H9 (cell line): Measurements from ENCODE around the gene NOP56. TPM values are rescaled to one million over a fixed set of nuclear protein-coding genes. Genes with fewer than 3 reads are reported as not detected.

ENCODE experiments used
- DNase-seq: peaks from one replicate; pipeline ENCODE4 v3.0.0-alpha.2; 2017
- H2AFZ ChIP-seq: one replicate; pipeline ENCODE4 v1.6.1; 2013; ENCODE audit warnings: mild to moderate bottlenecking, low read length, control low read depth, moderate library complexity
- H2AK5ac ChIP-seq: 2 replicates; pipeline ENCODE4 v1.6.1; 2013; ENCODE audit warnings: low read length, control low read depth, mixed read lengths; ENCODE audit not compliant: insufficient read length
- H2BK120ac ChIP-seq: one replicate; pipeline ENCODE4 v1.6.1; 2013; ENCODE audit warnings: low read depth, mild to moderate bottlenecking, low read length, control low read depth, inconsistent platforms; ENCODE audit not compliant: poor library complexity, severe bottlenecking
- H2BK12ac ChIP-seq: 2 replicates; pipeline ENCODE4 v1.6.1; 2013; ENCODE audit warnings: low read length, control low read depth, mixed read lengths, low read depth; ENCODE audit not compliant: insufficient read length
- H2BK15ac ChIP-seq: 2 replicates; pipeline ENCODE4 v1.6.1; 2013; ENCODE audit warnings: low read depth, low read length, control low read depth
- H2BK20ac ChIP-seq: one replicate; pipeline ENCODE4 v1.6.1; 2013; ENCODE audit warnings: low read depth, mild to moderate bottlenecking, low read length, control low read depth, inconsistent platforms; ENCODE audit not compliant: poor library complexity, severe bottlenecking
- H2BK5ac ChIP-seq: 2 replicates; pipeline ENCODE4 v1.6.1; 2013; ENCODE audit warnings: low read length, control low read depth, mixed read lengths; ENCODE audit not compliant: insufficient read length
- H3K14ac ChIP-seq: 2 replicates; pipeline ENCODE4 v1.6.1; 2013; ENCODE audit warnings: low read length, control low read depth; ENCODE audit not compliant: insufficient read depth
- H3K18ac ChIP-seq: 2 replicates; pipeline ENCODE4 v1.6.1; 2013; ENCODE audit warnings: low read depth, mild to moderate bottlenecking, mixed read lengths, low read length, control low read depth; ENCODE audit not compliant: insufficient read length
- H3K23ac ChIP-seq: 2 replicates; pipeline ENCODE4 v1.6.1; 2013; ENCODE audit warnings: low read length, control low read depth, mixed read lengths, low read depth; ENCODE audit not compliant: insufficient read length
- H3K23me2 ChIP-seq: 2 replicates; pipeline ENCODE4 v1.6.1; 2013; ENCODE audit warnings: low read depth, mild to moderate bottlenecking, mixed read lengths, low read length, control low read depth; ENCODE audit not compliant: insufficient read length, poor library complexity, severe bottlenecking
- H3K27ac ChIP-seq: 2 replicates; pipeline ENCODE4 v1.5.1; 2013; ENCODE audit warnings: low read length, control low read depth, mixed read lengths, low read depth; ENCODE audit not compliant: insufficient read length
- H3K27me3 ChIP-seq: 2 replicates; pipeline ENCODE4 v1.6.1; 2013; ENCODE audit warnings: low read length, control low read depth, inconsistent platforms; ENCODE audit not compliant: insufficient read depth
- H3K4ac ChIP-seq: 2 replicates; pipeline ENCODE4 v1.6.1; 2013; ENCODE audit warnings: low read depth, mild to moderate bottlenecking, control low read depth, inconsistent platforms, low read length, moderate library complexity
- H3K4me1 ChIP-seq: 2 replicates; pipeline ENCODE4 v1.6.1; 2013; ENCODE audit warnings: low read length, control low read depth, inconsistent platforms; ENCODE audit not compliant: insufficient read depth
- H3K4me2 ChIP-seq: 2 replicates; pipeline ENCODE4 v1.6.1; 2013; ENCODE audit warnings: low read length, control low read depth, mixed read lengths; ENCODE audit not compliant: insufficient read length, insufficient read depth
- H3K56ac ChIP-seq: 2 replicates; pipeline ENCODE4 v1.6.1; 2013; ENCODE audit warnings: low read depth, mild to moderate bottlenecking, mixed read lengths, low read length, control low read depth; ENCODE audit not compliant: insufficient read length
- H3K79me1 ChIP-seq: 2 replicates; pipeline ENCODE4 v1.6.1; 2013; ENCODE audit warnings: low read depth, mild to moderate bottlenecking, moderate library complexity, low read length, control low read depth, inconsistent platforms; ENCODE audit not compliant: insufficient read depth, poor library complexity, severe bottlenecking
- H3K79me2 ChIP-seq: 2 replicates; pipeline ENCODE4 v1.6.1; 2013; ENCODE audit warnings: low read length, control low read depth, inconsistent platforms; ENCODE audit not compliant: insufficient read depth
- H3K9ac ChIP-seq: 2 replicates; pipeline ENCODE4 v1.6.1; 2013; ENCODE audit warnings: low read length, control low read depth, mixed read lengths; ENCODE audit not compliant: insufficient read length; ENCODE audit errors: extremely low read depth
- H3K9me3 ChIP-seq: one replicate; pipeline ENCODE4 v1.6.1; 2013; ENCODE audit warnings: low read depth, low read length, inconsistent platforms; ENCODE audit not compliant: control insufficient read depth
- H3T11ph ChIP-seq: one replicate; pipeline ENCODE4 v1.6.1; 2013; ENCODE audit warnings: mild to moderate bottlenecking, low read length, control low read depth, inconsistent platforms
- H4K20me1 ChIP-seq: one replicate; pipeline ENCODE4 v1.6.1; 2013; ENCODE audit not compliant: control insufficient read depth, insufficient read length, insufficient read depth
- H4K5ac ChIP-seq: 2 replicates; pipeline ENCODE4 v1.6.1; 2013; ENCODE audit warnings: low read depth, mild to moderate bottlenecking, mixed read lengths, low read length, control low read depth; ENCODE audit not compliant: insufficient read length
- H4K8ac ChIP-seq: replicated peaks from 2 replicates; pipeline ENCODE4 v1.6.1; 2013; ENCODE audit warnings: low read length, control low read depth, mixed read lengths, low read depth; ENCODE audit not compliant: insufficient read length
- H4K91ac ChIP-seq: 2 replicates; pipeline ENCODE4 v1.6.1; 2013; ENCODE audit warnings: low read depth, mild to moderate bottlenecking, moderate library complexity, mixed read lengths, low read length, control low read depth; ENCODE audit not compliant: insufficient read length
- H3K27ac Mint-ChIP-seq, 3 experiments: 2 replicates in 2 of 3; 3 replicates in 1 of 3; pipeline ENCODE4 v1.8.0; 2020 to 2021; ENCODE audit warnings: mixed read lengths in 3 of 3, mild to moderate bottlenecking in 1 of 3, moderate library complexity in 1 of 3
- H3K27me3 Mint-ChIP-seq: 2 replicates; pipeline ENCODE4 v1.8.0; 2021; ENCODE audit warnings: low read depth, mild to moderate bottlenecking, moderate library complexity, mixed read lengths
- H3K36me3 Mint-ChIP-seq, 3 experiments: 2 replicates in 2 of 3; 3 replicates in 1 of 3; pipeline ENCODE4 v1.8.0; 2020 to 2021; ENCODE audit warnings: low read depth in 3 of 3, mixed read lengths in 3 of 3; ENCODE audit not compliant: insufficient read depth in 1 of 3
- H3K4me1 Mint-ChIP-seq, 2 experiments: 2 replicates each; pipeline ENCODE4 v1.8.0; 2020; ENCODE audit warnings: mixed read lengths in 2 of 2
- H3K4me3 Mint-ChIP-seq, 2 experiments: 2 replicates in 1 of 2; 3 replicates in 1 of 2; pipeline ENCODE4 v1.8.0; 2020 to 2021; ENCODE audit warnings: mild to moderate bottlenecking in 2 of 2, mixed read lengths in 2 of 2, moderate library complexity in 1 of 2
- H3K9me3 Mint-ChIP-seq, 2 experiments: 2 replicates in 1 of 2; 3 replicates in 1 of 2; pipeline ENCODE4 v1.8.0; 2020; ENCODE audit warnings: mild to moderate bottlenecking in 2 of 2, mixed read lengths in 2 of 2, moderate library complexity in 1 of 2
- CTCF ChIP-seq: fragments of 200-600 bp; sonication (generic); conservative IDR thresholded peaks from 3 replicates; pipeline ENCODE4 v1.8.0; 2021; ENCODE audit warnings: antibody characterized with exemption, mild to moderate bottlenecking
- WGBS: extraction: QIAGEN DNeasy Blood & Tissue Kit; methylation state at CpG from one replicate; pipeline ENCODE4 v1.1.7; 2013; ENCODE audit warnings: missing lambda C conversion rate, low lambda C conversion rate, mixed read lengths; ENCODE audit not compliant: insufficient read length; ENCODE audit errors: extremely low coverage; 5-methylcytosine and 5-hydroxymethylcytosine counted together
- total RNA-seq: library from RNA; stranded (reverse); gene quantifications from 2 replicates; pipeline ENCODE4 v1.2.1, GENCODE V29; 2021

The NOP56 gene
- total RNA-seq, 1 experiment from 2014 or later: 774 TPM

GRCh38 chr20:2643708-2644107 is 8.7 kb upstream of the NOP56 start:
- H3K14ac ChIP-seq: no peak overlapping the region
- no peaks in the 10 kb centered on the region for H3K27me3 ChIP-seq
- H4K91ac ChIP-seq: no peak overlapping the region
- H2AFZ ChIP-seq: no peak overlapping the region
- H3K56ac ChIP-seq: no peak overlapping the region
- no peak overlapping the region for H3T11ph ChIP-seq
- H2BK12ac ChIP-seq: no peak overlapping the region
- no peak overlapping the region for H2BK15ac ChIP-seq
- H4K5ac ChIP-seq: no peak overlapping the region
- H2BK5ac ChIP-seq: no peak overlapping the region
- H3K9ac ChIP-seq: no peak overlapping the region
- peaks cover 18% of the 10 kb centered on the region for H3K27me3 Mint-ChIP-seq
- no peak for TF ChIP-seq CTCF
- no peak overlapping the region for H3K4ac ChIP-seq
- no peaks in the 10 kb centered on the region for H3K79me2 ChIP-seq
- no peak overlapping the region for H3K23ac ChIP-seq
- H4K20me1 ChIP-seq: no peaks in the 10 kb centered on the region
- no peak overlapping the region for H3K4me3 Mint-ChIP-seq
- no CpG with 5 or more reads among the region's 1 CpG for WGBS
- H2BK120ac ChIP-seq: no peak overlapping the region
- no peak overlapping the region for H2BK20ac ChIP-seq
- H2AK5ac ChIP-seq: no peak overlapping the region
- H3K4me1 ChIP-seq: no peaks in the 10 kb centered on the region
- no peak overlapping the region for H4K8ac ChIP-seq
- H3K23me2 ChIP-seq: no peaks in the 10 kb centered on the region
- no peak overlapping the region for H3K18ac ChIP-seq
- H3K79me1 ChIP-seq: no peaks in the 10 kb centered on the region
- no peaks in the 10 kb centered on the region for H3K9me3 ChIP-seq
- H3K4me2 ChIP-seq: no peak overlapping the region
- no peaks in the 10 kb centered on the region for H3K9me3 Mint-ChIP-seq
- H3K4me1 Mint-ChIP-seq: no peaks in the 10 kb centered on the region
- no peaks in the 10 kb centered on the region for H3K36me3 Mint-ChIP-seq
- H3K27ac ChIP-seq: no peak overlapping the region
- peak overlapping the region in 1 of 3 experiments; percentile 77; a peak in 1 of 7 replicates for H3K27ac Mint-ChIP-seq
- DNase-seq: no peak
